Mononuclear cell (primary cell): ENCODE data around the gene PTPRN2. TPM values are rescaled to one million over a fixed set of nuclear protein-coding genes. Genes with fewer than 3 reads are reported as not detected.

ENCODE experiments used
- H3K27me3 ChIP-seq: 2 replicates; pipeline ENCODE4 v1.6.0; 2011; ENCODE audit warnings: low read length, control low read depth; ENCODE audit not compliant: insufficient read depth
- H3K4me1 ChIP-seq: 2 replicates; pipeline ENCODE4 v1.5.1; 2011; ENCODE audit warnings: mild to moderate bottlenecking, low read length, control low read depth; ENCODE audit not compliant: insufficient read depth
- H3K4me3 ChIP-seq: 2 replicates; pipeline ENCODE4 v1.5.1; 2011; ENCODE audit warnings: mild to moderate bottlenecking, low read length, moderate library complexity
- H3K9me3 ChIP-seq: 2 replicates; pipeline ENCODE4 v1.5.1; 2011; ENCODE audit warnings: low read depth, mild to moderate bottlenecking, control low read depth, low read length
- total RNA-seq: library from RNA; depleted of rRNA; stranded (reverse); fragments of >200 nt; gene quantifications from one replicate; pipeline ENCODE4 v1.2.3, GENCODE V29; 2012

The PTPRN2 gene
- total RNA-seq, 1 donor = 0.31 TPM

GRCh38 chr7:157715071-157715937, 872.3 kb downstream of the PTPRN2 start:
- no peaks in the 10 kb centered on the region for H3K4me1 ChIP-seq
- H3K4me3 ChIP-seq = no peak overlapping the region
- H3K27me3 ChIP-seq = no peaks in the 10 kb centered on the region
- H3K9me3 ChIP-seq = no peaks in the 10 kb centered on the region

GRCh38 chr7:157714166-157715070, 873.2 kb downstream of the PTPRN2 start:
- no peak overlapping the region for H3K4me3 ChIP-seq
- no peaks in the 10 kb centered on the region for H3K27me3 ChIP-seq
- no peaks in the 10 kb centered on the region for H3K9me3 ChIP-seq
- no peaks in the 10 kb centered on the region for H3K4me1 ChIP-seq

- no peaks in the 10 kb centered on the region for H3K4me1 ChIP-seq
- no peaks in the 10 kb centered on the region for H3K27me3 ChIP-seq
- no peak overlapping the region for H3K4me3 ChIP-seq
- no peaks in the 10 kb centered on the region for H3K9me3 ChIP-seq
Measured at GRCh38 chr7:157713591-157713990, 874.0 kb downstream of the PTPRN2 start.

GRCh38 chr7:157712666-157713235, 874.9 kb downstream of the PTPRN2 start:
- no peaks in the 10 kb centered on the region for H3K4me1 ChIP-seq
- no peak overlapping the region for H3K4me3 ChIP-seq
- H3K9me3 ChIP-seq = no peaks in the 10 kb centered on the region
- no peaks in the 10 kb centered on the region for H3K27me3 ChIP-seq

- H3K9me3 ChIP-seq = no peaks in the 10 kb centered on the region
- H3K4me3 ChIP-seq = no peak overlapping the region
- H3K27me3 ChIP-seq = no peaks in the 10 kb centered on the region
Measured at GRCh38 chr7:157711353-157711888, 876.2 kb downstream of the PTPRN2 start.

GRCh38 chr7:157710396-157710795, 877.2 kb downstream of the PTPRN2 start:
- Histone ChIP-seq H3K4me3 (no peak overlapping the region), H3K4me1 (no peaks in the 10 kb centered on the region), H3K9me3 (no peaks in the 10 kb centered on the region), H3K27me3 (no peaks in the 10 kb centered on the region)

More at GRCh38 chr7:157711353-157711888, 876.2 kb downstream of the PTPRN2 start:
- H3K4me1 ChIP-seq = no peaks in the 10 kb centered on the region

GRCh38 chr7:157709531-157710251, 877.9 kb downstream of the PTPRN2 start:
- no peaks in the 10 kb centered on the region for H3K27me3 ChIP-seq
- no peak overlapping the region for H3K4me3 ChIP-seq
- no peaks in the 10 kb centered on the region for H3K4me1 ChIP-seq
- H3K9me3 ChIP-seq = no peaks in the 10 kb centered on the region

GRCh38 chr7:157708919-157709295, 878.7 kb downstream of the PTPRN2 start:
- Histone ChIP-seq H3K27me3 (no peaks in the 10 kb centered on the region), H3K4me3 (no peak overlapping the region), H3K9me3 (no peaks in the 10 kb centered on the region), H3K4me1 (no peaks in the 10 kb centered on the region)

GRCh38 chr7:157707983-157708918, 879.4 kb downstream of the PTPRN2 start:
- Histone ChIP-seq H3K4me3 (no peak overlapping the region), H3K4me1 (no peaks in the 10 kb centered on the region), H3K27me3 (no peaks in the 10 kb centered on the region), H3K9me3 (no peaks in the 10 kb centered on the region)

- no peak overlapping the region for H3K4me3 ChIP-seq
- no peaks in the 10 kb centered on the region for H3K27me3 ChIP-seq
- no peaks in the 10 kb centered on the region for H3K4me1 ChIP-seq
- H3K9me3 ChIP-seq = no peaks in the 10 kb centered on the region
Measured at GRCh38 chr7:157704365-157704764, 883.3 kb downstream of the PTPRN2 start.

- Histone ChIP-seq H3K27me3 (no peaks in the 10 kb centered on the region), H3K4me1 (no peaks in the 10 kb centered on the region), H3K4me3 (no peak overlapping the region), H3K9me3 (no peaks in the 10 kb centered on the region)
Measured at GRCh38 chr7:157703534-157704195, 884.0 kb downstream of the PTPRN2 start.

GRCh38 chr7:157703131-157703530, 884.5 kb downstream of the PTPRN2 start:
- H3K9me3 ChIP-seq = no peaks in the 10 kb centered on the region
- no peaks in the 10 kb centered on the region for H3K4me1 ChIP-seq
- H3K4me3 ChIP-seq = no peak overlapping the region
- peaks cover 4% of the 10 kb centered on the region for H3K27me3 ChIP-seq

- H3K9me3 ChIP-seq = no peaks in the 10 kb centered on the region
- no peak overlapping the region for H3K4me3 ChIP-seq
- H3K4me1 ChIP-seq = no peaks in the 10 kb centered on the region
- H3K27me3 ChIP-seq = peaks cover 4% of the 10 kb centered on the region
Measured at GRCh38 chr7:157702311-157703023, 885.2 kb downstream of the PTPRN2 start.
